Left hindlimb (tissue), 1 donor: ENCODE measurements around the gene LIN54.
"Not testable (repeated sequence)": the region's sequence is repeated elsewhere in the genome, so short reads cannot be mapped to it uniquely, and the experiment has no call there.

Experiments used
- DNase-seq: peaks from one replicate; pipeline ENCODE4 v3.0.0-alpha.2; 2018

LIN54 gene

GRCh38 chr4:83011689-83012199, 1.1 kb upstream of the LIN54 start:
- no peak for DNase-seq

- no peak for DNase-seq
Measured at GRCh38 chr4:83010111-83010521, 507 bp downstream of the LIN54 start.

GRCh38 chr4:83009529-83009928, 1.1 kb downstream of the LIN54 start:
- no peak for DNase-seq

GRCh38 chr4:83003044-83003791, 7.4 kb downstream of the LIN54 start:
- not testable (repeated sequence) for DNase-seq

- DNase-seq, result no peak
Measured at GRCh38 chr4:83002329-83002728, 8.3 kb downstream of the LIN54 start.

GRCh38 chr4:82998898-82999297, 11.7 kb downstream of the LIN54 start:
- DNase-seq, result no peak

- DNase-seq, result no peak
Measured at GRCh38 chr4:82994834-82995233, 15.8 kb downstream of the LIN54 start.

GRCh38 chr4:82989575-82990429, 20.8 kb downstream of the LIN54 start:
- DNase-seq, result no peak

- DNase-seq, result no peak
Measured at GRCh38 chr4:82988323-82988832, 22.2 kb downstream of the LIN54 start.

- not testable (repeated sequence) for DNase-seq
Measured at GRCh38 chr4:82987519-82987918, 23.1 kb downstream of the LIN54 start.

GRCh38 chr4:82984459-82984858, 26.2 kb downstream of the LIN54 start:
- DNase-seq, result no peak

GRCh38 chr4:82983444-82983843, 27.2 kb downstream of the LIN54 start:
- no peak for DNase-seq

GRCh38 chr4:82981138-82981537, 29.5 kb downstream of the LIN54 start:
- DNase-seq, result no peak

- DNase-seq, result no peak
Measured at GRCh38 chr4:82975792-82976191, 34.8 kb downstream of the LIN54 start.

- DNase-seq, result no peak
Measured at GRCh38 chr4:82969414-82969813, 41.2 kb downstream of the LIN54 start.

GRCh38 chr4:82968972-82969371, 41.7 kb downstream of the LIN54 start:
- no peak for DNase-seq

GRCh38 chr4:82965763-82966162, 44.9 kb downstream of the LIN54 start:
- no peak for DNase-seq

- no peak for DNase-seq
Measured at GRCh38 chr4:82957045-82957444, 53.6 kb downstream of the LIN54 start.

- no peak for DNase-seq
Measured at GRCh38 chr4:82954212-82954611, 56.4 kb downstream of the LIN54 start.

GRCh38 chr4:82951196-82951595, 59.4 kb downstream of the LIN54 start:
- DNase-seq, result no peak

GRCh38 chr4:82948647-82949204, 61.9 kb downstream of the LIN54 start:
- DNase-seq, result no peak

GRCh38 chr4:82947498-82947897, 63.1 kb downstream of the LIN54 start:
- no peak for DNase-seq

GRCh38 chr4:82939414-82939813, 71.2 kb downstream of the LIN54 start:
- DNase-seq, result no peak
